Prostate gland (tissue), 2 donors: ENCODE results near the gene FCN2.

Experiments
- POLR2A ChIP-seq: fragments of 450-650 bp; IDR thresholded peaks from one replicate; pipeline ENCODE4 v1.6.1; 2016; ENCODE audit warnings: antibody characterized with exemption, mild to moderate bottlenecking
- TF ChIP-seq, protein P1 (sequence below), 4 experiments: fragments of 200-600 bp in 2 of 4; fragments of 450-650 bp in 2 of 4; sonication (generic) in 2 of 4; IDR thresholded peaks; 1 replicate in 3 of 4; 2 replicates in 1 of 4; pipeline ENCODE4 v1.5.1; 2016 to 2019; ENCODE audit warnings: antibody characterized with exemption in 4 of 4, mild to moderate bottlenecking in 2 of 4, moderate library complexity in 2 of 4

DNA sequence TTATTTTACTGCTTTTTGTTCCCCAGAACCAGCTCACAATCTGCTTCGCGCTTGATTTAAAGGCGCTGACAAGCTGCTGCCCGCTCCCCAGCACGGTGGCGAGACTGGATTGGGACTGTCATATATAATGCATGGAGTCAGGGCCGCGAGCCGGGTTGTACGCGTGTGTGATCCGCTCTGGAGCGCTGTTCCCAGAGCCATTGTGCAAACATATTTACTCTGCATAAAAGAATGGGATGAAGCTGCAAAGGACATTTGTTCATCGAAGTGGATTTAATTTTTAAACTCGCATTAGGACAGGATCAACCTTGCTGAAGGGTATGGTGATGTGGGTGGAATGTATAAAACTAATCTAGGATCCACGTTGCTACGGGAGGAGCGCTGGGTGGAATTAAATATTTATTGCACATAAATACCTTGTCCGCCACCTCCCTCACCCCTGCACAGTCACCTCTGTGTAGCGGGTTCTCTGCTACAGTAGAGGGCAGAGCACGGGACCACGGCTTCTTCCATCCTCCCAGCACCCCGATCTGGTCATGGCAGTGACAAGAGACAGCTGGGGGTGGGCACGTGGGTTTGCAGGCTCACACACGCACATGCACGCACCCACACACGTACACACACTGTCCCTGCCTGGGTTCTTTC, 55.2 kb downstream of the FCN2 start:
- TF ChIP-seq, protein P1, sequence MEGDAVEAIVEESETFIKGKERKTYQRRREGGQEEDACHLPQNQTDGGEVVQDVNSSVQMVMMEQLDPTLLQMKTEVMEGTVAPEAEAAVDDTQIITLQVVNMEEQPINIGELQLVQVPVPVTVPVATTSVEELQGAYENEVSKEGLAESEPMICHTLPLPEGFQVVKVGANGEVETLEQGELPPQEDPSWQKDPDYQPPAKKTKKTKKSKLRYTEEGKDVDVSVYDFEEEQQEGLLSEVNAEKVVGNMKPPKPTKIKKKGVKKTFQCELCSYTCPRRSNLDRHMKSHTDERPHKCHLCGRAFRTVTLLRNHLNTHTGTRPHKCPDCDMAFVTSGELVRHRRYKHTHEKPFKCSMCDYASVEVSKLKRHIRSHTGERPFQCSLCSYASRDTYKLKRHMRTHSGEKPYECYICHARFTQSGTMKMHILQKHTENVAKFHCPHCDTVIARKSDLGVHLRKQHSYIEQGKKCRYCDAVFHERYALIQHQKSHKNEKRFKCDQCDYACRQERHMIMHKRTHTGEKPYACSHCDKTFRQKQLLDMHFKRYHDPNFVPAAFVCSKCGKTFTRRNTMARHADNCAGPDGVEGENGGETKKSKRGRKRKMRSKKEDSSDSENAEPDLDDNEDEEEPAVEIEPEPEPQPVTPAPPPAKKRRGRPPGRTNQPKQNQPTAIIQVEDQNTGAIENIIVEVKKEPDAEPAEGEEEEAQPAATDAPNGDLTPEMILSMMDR (IDR thresholded peaks at IDR 0.05), result no peak
- no peak for TF ChIP-seq POLR2A
